Endothelial cell (in vitro differentiated cells): ENCODE results near the gene PAIP1. TPM values are rescaled to one million over a fixed set of nuclear protein-coding genes. Genes with fewer than 3 reads are reported as not detected.
"Not testable (repeated sequence)": the region's sequence is repeated elsewhere in the genome, so short reads cannot be mapped to it uniquely, and the experiment has no call there.

Source experiments
- DNase-seq: peaks from one replicate; pipeline ENCODE4 v3.0.0; 2021; ENCODE audit warnings: low spot score
- H3K27ac Mint-ChIP-seq: one replicate; pipeline ENCODE4 v1.8.0; 2021; ENCODE audit warnings: mixed read lengths, inconsistent platforms; ENCODE audit not compliant: unreplicated experiment
- H3K27me3 Mint-ChIP-seq: one replicate; pipeline ENCODE4 v1.8.0; 2021; ENCODE audit warnings: mild to moderate bottlenecking, moderate library complexity, mixed read lengths, inconsistent platforms; ENCODE audit not compliant: unreplicated experiment
- H3K36me3 Mint-ChIP-seq: one replicate; pipeline ENCODE4 v1.8.0; 2021; ENCODE audit warnings: mild to moderate bottlenecking, low read depth, mixed read lengths, inconsistent platforms; ENCODE audit not compliant: unreplicated experiment
- H3K4me1 Mint-ChIP-seq: one replicate; pipeline ENCODE4 v1.8.0; 2021; ENCODE audit warnings: mild to moderate bottlenecking, mixed read lengths, inconsistent platforms; ENCODE audit not compliant: unreplicated experiment
- H3K4me3 Mint-ChIP-seq: one replicate; pipeline ENCODE4 v1.8.0; 2021; ENCODE audit warnings: mild to moderate bottlenecking, mixed read lengths, inconsistent platforms; ENCODE audit not compliant: unreplicated experiment
- H3K9me3 Mint-ChIP-seq: one replicate; pipeline ENCODE4 v1.8.0; 2021; ENCODE audit warnings: mixed read lengths, inconsistent platforms; ENCODE audit not compliant: unreplicated experiment
- CTCF ChIP-seq: fragments of 200-600 bp; sonication (generic); IDR thresholded peaks from one replicate; pipeline ENCODE4 v1.5.0; 2021; ENCODE audit warnings: antibody characterized with exemption; ENCODE audit not compliant: unreplicated experiment
- total RNA-seq: library from RNA; stranded (reverse); fragmentation: NEBNext Ultra II Directional; extraction: Animal tissue kit (Norgen Biotek cat#: 25700); gene quantifications from one replicate; pipeline ENCODE4 v1.2.1, GENCODE V29; 2021; ENCODE audit not compliant: unreplicated experiment

PAIP1 gene
- total RNA-seq, 1 donor from 2014 or later, result 92.4 TPM

- H3K36me3 Mint-ChIP-seq, result peaks cover 8% of the 10 kb centered on the region
- no peak overlapping the region for H3K4me3 Mint-ChIP-seq
- H3K9me3 Mint-ChIP-seq, result no peaks in the 10 kb centered on the region
- H3K27ac Mint-ChIP-seq, result no peak overlapping the region
- H3K4me1 Mint-ChIP-seq, result peaks cover 18% of the 10 kb centered on the region
- no peak for TF ChIP-seq CTCF
- DNase-seq, result no peak
- peaks cover 12% of the 10 kb centered on the region for H3K27me3 Mint-ChIP-seq
Observed at GRCh38 chr5:43554497-43554896, 2.4 kb downstream of the PAIP1 start.

GRCh38 chr5:43553381-43553780, 3.5 kb downstream of the PAIP1 start:
- H3K4me3 Mint-ChIP-seq, result no peak overlapping the region
- H3K27me3 Mint-ChIP-seq, result peaks cover 11% of the 10 kb centered on the region
- H3K36me3 Mint-ChIP-seq, result peaks cover 13% of the 10 kb centered on the region
- peaks cover 18% of the 10 kb centered on the region for H3K4me1 Mint-ChIP-seq
- H3K9me3 Mint-ChIP-seq, result no peaks in the 10 kb centered on the region
- TF ChIP-seq CTCF, result no peak
- H3K27ac Mint-ChIP-seq, result no peak overlapping the region
- no peak for DNase-seq

GRCh38 chr5:43551731-43552130, 5.1 kb downstream of the PAIP1 start:
- H3K4me3 Mint-ChIP-seq, result no peak overlapping the region
- peaks cover 9% of the 10 kb centered on the region for H3K36me3 Mint-ChIP-seq
- H3K4me1 Mint-ChIP-seq, result peaks cover 14% of the 10 kb centered on the region
- DNase-seq, result no peak
- TF ChIP-seq CTCF, result no peak
- peaks cover 4% of the 10 kb centered on the region for H3K27me3 Mint-ChIP-seq
- no peak overlapping the region for H3K27ac Mint-ChIP-seq
- no peaks in the 10 kb centered on the region for H3K9me3 Mint-ChIP-seq

GRCh38 chr5:43549272-43549671, 7.6 kb downstream of the PAIP1 start:
- DNase-seq, H3K4me1 Mint-ChIP-seq, H3K4me3 Mint-ChIP-seq, H3K9me3 Mint-ChIP-seq, H3K27me3 Mint-ChIP-seq, H3K27ac Mint-ChIP-seq: not testable (repeated sequence)
- peaks cover 24% of the 10 kb centered on the region for H3K36me3 Mint-ChIP-seq

- H3K27me3 Mint-ChIP-seq, result no peaks in the 10 kb centered on the region
- no peak for TF ChIP-seq CTCF
- no peak overlapping the region for H3K4me3 Mint-ChIP-seq
- no peak for DNase-seq
- peaks cover 8% of the 10 kb centered on the region for H3K4me1 Mint-ChIP-seq
- H3K9me3 Mint-ChIP-seq, result no peaks in the 10 kb centered on the region
- peaks cover 27% of the 10 kb centered on the region for H3K36me3 Mint-ChIP-seq
- H3K27ac Mint-ChIP-seq, result no peak overlapping the region
Observed at GRCh38 chr5:43548358-43548757, 8.5 kb downstream of the PAIP1 start.

- H3K4me1 Mint-ChIP-seq, result peaks cover 8% of the 10 kb centered on the region
- no peaks in the 10 kb centered on the region for H3K9me3 Mint-ChIP-seq
- TF ChIP-seq CTCF, result no peak
- peaks cover 31% of the 10 kb centered on the region for H3K36me3 Mint-ChIP-seq
- DNase-seq, result no peak
- no peaks in the 10 kb centered on the region for H3K27me3 Mint-ChIP-seq
- H3K4me3 Mint-ChIP-seq, result no peak overlapping the region
- no peak overlapping the region for H3K27ac Mint-ChIP-seq
Observed at GRCh38 chr5:43547532-43547931, 9.3 kb downstream of the PAIP1 start.
